HepG2 (cell line): ENCODE measurements around the gene CNPPD1. TPM values are rescaled to one million over a fixed set of nuclear protein-coding genes. Genes with fewer than 3 reads are reported as not detected.

ENCODE experiments used
- KDM5A ChIP-seq: fragments of 200-600 bp; sonication (generic); IDR thresholded peaks from 2 replicates; pipeline ENCODE4 v1.7.0; 2018; ENCODE audit warnings: antibody characterized with exemption, mild to moderate bottlenecking, low read length, borderline replicate concordance
- NCOA2 ChIP-seq: sonication (generic); formaldehyde crosslinking; IDR thresholded peaks from 2 replicates; pipeline ENCODE4 v1.8.0; 2022; ENCODE audit warnings: inconsistent platforms
- SCMH1 ChIP-seq: sonication (generic); formaldehyde crosslinking; IDR thresholded peaks from 2 replicates; pipeline ENCODE4 v1.9.0; 2021; ENCODE audit warnings: missing genetic modification reagents, mild to moderate bottlenecking, borderline replicate concordance
- SP2 ChIP-seq: sonication (generic); formaldehyde crosslinking; IDR thresholded peaks from 2 replicates; pipeline ENCODE4 v1.5.1; 2020; ENCODE audit warnings: mild to moderate bottlenecking, missing genetic modification reagents
- SSRP1 ChIP-seq: IDR thresholded peaks from 2 replicates; pipeline ENCODE4 v1.6.1; 2016; ENCODE audit warnings: control low read depth
- TAF15 ChIP-seq: fragments of 200-400 bp; formaldehyde crosslinking; IDR thresholded peaks from one replicate; pipeline ENCODE4 v1.6.1; 2018; ENCODE audit warnings: mild to moderate bottlenecking, low read depth, low read length; ENCODE audit not compliant: poor library complexity, severe bottlenecking
- TFAP4 ChIP-seq: sonication (generic); IDR thresholded peaks from 2 replicates; pipeline ENCODE4 v1.6.1; 2016; ENCODE audit warnings: low read depth, borderline replicate concordance
- TIGD3 ChIP-seq: sonication (generic); formaldehyde crosslinking; IDR thresholded peaks from 2 replicates; pipeline ENCODE4 v1.5.1; 2020; ENCODE audit warnings: mild to moderate bottlenecking, missing genetic modification reagents, borderline replicate concordance
- ZBTB40 ChIP-seq, 2 experiments: fragments of 450-650 bp in 1 of 2; sonication (generic) in 1 of 2; formaldehyde crosslinking in 1 of 2; IDR thresholded peaks; 2 replicates each; pipeline versions ENCODE4 v1.6.1 to v1.8.0; 2016 to 2022; ENCODE audit warnings: antibody characterized with exemption in 1 of 2, mild to moderate bottlenecking in 1 of 2, missing genetic modification reagents in 1 of 2
- ZNF414 ChIP-seq: sonication (generic); formaldehyde crosslinking; IDR thresholded peaks from 2 replicates; pipeline ENCODE4 v1.5.0; 2020; ENCODE audit warnings: missing genetic modification reagents
- ZNF460 ChIP-seq: sonication (generic); formaldehyde crosslinking; IDR thresholded peaks from 2 replicates; pipeline ENCODE4 v1.5.1; 2020; ENCODE audit warnings: missing genetic modification reagents, mild to moderate bottlenecking, borderline replicate concordance
- ZNF484 ChIP-seq: sonication (generic); formaldehyde crosslinking; IDR thresholded peaks from 2 replicates; pipeline ENCODE4 v1.5.1; 2020; ENCODE audit warnings: mild to moderate bottlenecking, low read depth, missing genetic modification reagents, borderline replicate concordance
- ZNF580 ChIP-seq: IDR thresholded peaks from 2 replicates; pipeline ENCODE4 v1.6.1; 2016; ENCODE audit warnings: low read depth, borderline replicate concordance
- ZNF816 ChIP-seq: sonication (generic); formaldehyde crosslinking; IDR thresholded peaks from 2 replicates; pipeline ENCODE4 v1.8.0; 2022; ENCODE audit warnings: missing genetic modification reagents, mild to moderate bottlenecking, borderline replicate concordance
- polyA plus RNA-seq, 8 experiments: library from polyadenylated mRNA; depleted of rRNA in 3 of 8; stranded (reverse) in 7 of 8; unstranded in 1 of 8; fragments of >200 nt; fragmentation: Illumina TruSeq in 4 of 8; extraction: Trizol in 4 of 8; gene quantifications; 2 replicates each; pipeline versions ENCODE4 v1.2.1 to v1.2.3, GENCODE V29; 2011 to 2016; ENCODE audit warnings: low read depth in 4 of 8, missing spikeins in 1 of 8, mixed read lengths in 1 of 8; ENCODE audit not compliant: insufficient read depth in 1 of 8
- total RNA-seq, 5 experiments: library from RNA; depleted of rRNA; stranded (reverse); fragments of >200 nt; fragmentation: Illumina TruSeq; extraction: Trizol; gene quantifications; 2 replicates each; pipeline ENCODE4 v1.2.3, GENCODE V29; 2016; ENCODE audit warnings: low read depth in 1 of 5

Gene CNPPD1
- total and polyA plus RNA-seq, 2 of the 13 experiments (the other 11 are each of a cell fraction or from before 2014, with no cell fraction given) = 35.5 to 49.4 TPM

- TF ChIP-seq ZNF414 (CRISPR knock-in tag) (peak; percentile 79), ZNF460 (CRISPR knock-in tag) (no peak; the same call in 1 of the 2 replicates), ZNF580 (CRISPR knock-in tag) (peak; percentile 74; the same call in 1 of the 2 replicates), TFAP4 (no peak), SSRP1 (CRISPR knock-in tag) (peak; percentile 83; the same call in 1 of the 2 replicates), SCMH1 (CRISPR knock-in tag) (no peak), TIGD3 (no peak), TAF15 (peak; percentile 33), ZNF484 (no peak), ZNF816 (CRISPR knock-in tag) (peak; percentile 71; the same call in 1 of the 2 replicates), KDM5A (peak; percentile 78; the same call in 1 of the 2 replicates), SP2 (CRISPR knock-in tag) (peak; percentile 48; the same call in 1 of the 2 replicates), ZBTB40 (IDR thresholded peaks at IDR 0.05) (no peak), ZBTB40 (CRISPR knock-in tag; IDR thresholded peaks at IDR 0.05) (peak; percentile 45; the same call in 1 of the 2 replicates), NCOA2 (CRISPR knock-in tag) (peak; percentile 43; the same call in 1 of the 2 replicates)
These were observed 29.8 kb upstream of the CNPPD1 start, which contains the start of gene ZFAND2B (continued) for GRCh38 chr2:219206328-219207133.
